ENCODE results near the gene SPTBN5. TPM values are rescaled to one million over a fixed set of nuclear protein-coding genes. Genes with fewer than 3 reads are reported as not detected.

Gene SPTBN5
- total and polyA plus RNA-seq, 4 donors = 1.6 to 3.5 (median 1.9) TPM

DNA sequence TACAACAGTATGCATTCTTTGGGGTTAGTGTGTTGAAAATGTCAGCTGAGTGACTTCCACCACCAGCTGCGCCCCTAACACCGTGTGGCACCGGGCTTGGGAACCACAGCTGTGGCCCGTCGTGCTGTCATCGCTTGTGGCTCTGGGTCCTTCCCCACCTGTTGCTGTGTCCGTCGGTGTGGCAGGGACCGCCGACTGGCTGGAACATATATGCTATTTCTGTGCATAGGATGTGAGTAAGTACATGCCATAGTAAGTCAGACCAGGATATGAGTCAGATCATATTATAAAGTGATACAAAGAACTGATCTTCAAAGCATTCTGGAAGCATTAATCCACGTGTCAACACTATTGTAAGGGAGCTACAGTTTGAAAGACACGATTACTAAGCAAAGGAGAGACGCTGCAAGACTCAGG, 46.6 kb upstream of the SPTBN5 start:
- Histone ChIP-seq H3K4me3 (no peak overlapping the region), H3K9me3 (ENCODE audit: control insufficient read depth in 4 of 4, insufficient read depth in 3 of 4, low read length in 3 of 4) (no peaks in the 10 kb centered on the region), H3K27me3 (ENCODE audit: control insufficient read depth in 3 of 3, insufficient read depth in 3 of 3, low read length in 2 of 3) (no peaks in the 10 kb centered on the region), H3K36me3 (ENCODE audit: control insufficient read depth in 4 of 4, insufficient read depth in 4 of 4, low read length in 4 of 4) (peaks cover 0 to 18% (median 0%) of the 10 kb centered on the region in 4 donors), H3K27ac (ENCODE audit: low read depth in 1 of 2, low read length in 1 of 2) (peak overlapping the region; percentile 21), H3K9ac (ENCODE audit: insufficient read depth in 1 of 2, low read length in 2 of 2) (no peak overlapping the region), H3K4me1 (ENCODE audit: control insufficient read depth in 5 of 5, insufficient read depth in 5 of 5, low read length in 5 of 5) (peaks cover 0 to 13% (median 7%) of the 10 kb centered on the region in 5 donors)
- WGBS, 2 donors = 74 to 87% methylated on average over 13 of the region's 13 CpGs
- ATAC-seq (ENCODE audit: insufficient read depth, low FRiP score) (no peak), DNase-seq (no peak)
- TF ChIP-seq, protein P1, sequence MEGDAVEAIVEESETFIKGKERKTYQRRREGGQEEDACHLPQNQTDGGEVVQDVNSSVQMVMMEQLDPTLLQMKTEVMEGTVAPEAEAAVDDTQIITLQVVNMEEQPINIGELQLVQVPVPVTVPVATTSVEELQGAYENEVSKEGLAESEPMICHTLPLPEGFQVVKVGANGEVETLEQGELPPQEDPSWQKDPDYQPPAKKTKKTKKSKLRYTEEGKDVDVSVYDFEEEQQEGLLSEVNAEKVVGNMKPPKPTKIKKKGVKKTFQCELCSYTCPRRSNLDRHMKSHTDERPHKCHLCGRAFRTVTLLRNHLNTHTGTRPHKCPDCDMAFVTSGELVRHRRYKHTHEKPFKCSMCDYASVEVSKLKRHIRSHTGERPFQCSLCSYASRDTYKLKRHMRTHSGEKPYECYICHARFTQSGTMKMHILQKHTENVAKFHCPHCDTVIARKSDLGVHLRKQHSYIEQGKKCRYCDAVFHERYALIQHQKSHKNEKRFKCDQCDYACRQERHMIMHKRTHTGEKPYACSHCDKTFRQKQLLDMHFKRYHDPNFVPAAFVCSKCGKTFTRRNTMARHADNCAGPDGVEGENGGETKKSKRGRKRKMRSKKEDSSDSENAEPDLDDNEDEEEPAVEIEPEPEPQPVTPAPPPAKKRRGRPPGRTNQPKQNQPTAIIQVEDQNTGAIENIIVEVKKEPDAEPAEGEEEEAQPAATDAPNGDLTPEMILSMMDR (IDR thresholded peaks at IDR 0.05; ENCODE audit: control extremely low read depth, extremely low read depth) = no peak

DNA sequence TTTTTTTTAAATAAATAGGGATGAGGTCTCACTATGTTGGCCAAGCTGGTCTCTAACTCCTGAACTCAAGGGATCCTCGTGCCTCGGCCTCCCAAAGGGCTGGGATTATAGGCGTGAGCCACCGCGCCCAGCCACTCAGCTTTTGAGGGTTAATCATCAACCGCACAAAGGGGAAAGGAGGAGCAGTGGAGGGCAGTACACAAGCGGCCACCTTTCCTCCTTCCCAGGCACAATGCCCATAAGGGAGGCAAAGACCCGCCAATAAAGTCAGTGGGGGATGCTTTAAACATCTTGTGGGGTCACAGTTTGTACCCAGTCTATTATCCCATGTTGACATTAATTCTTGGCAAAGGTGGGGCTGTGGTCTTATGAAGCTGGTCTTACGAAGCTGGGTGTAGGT, 46.1 kb upstream of the SPTBN5 start:
- ATAC-seq (ENCODE audit: insufficient read depth, low FRiP score) = no peak
- TF ChIP-seq, protein P1 (IDR thresholded peaks at IDR 0.05; ENCODE audit: control extremely low read depth, extremely low read depth) = no peak
- Histone ChIP-seq H3K27me3 (ENCODE audit: control insufficient read depth in 3 of 3, insufficient read depth in 3 of 3, low read length in 2 of 3) (no peaks in the 10 kb centered on the region), H3K27ac (ENCODE audit: low read depth in 1 of 2, low read length in 1 of 2) (peak overlapping the region; percentile 21), H3K4me1 (ENCODE audit: control insufficient read depth in 5 of 5, insufficient read depth in 5 of 5, low read length in 5 of 5) (peaks cover 0 to 15% (median 10%) of the 10 kb centered on the region in 5 donors), H3K36me3 (ENCODE audit: control insufficient read depth in 4 of 4, insufficient read depth in 4 of 4, low read length in 4 of 4) (peaks cover 0 to 15% (median 0%) of the 10 kb centered on the region in 4 donors), H3K4me3 (no peak overlapping the region), H3K9me3 (ENCODE audit: control insufficient read depth in 4 of 4, insufficient read depth in 3 of 4, low read length in 3 of 4) (no peaks in the 10 kb centered on the region), H3K9ac (ENCODE audit: insufficient read depth in 1 of 2, low read length in 2 of 2) (no peak overlapping the region)
- WGBS, 2 donors = 94 to 97% methylated on average over 9 of the region's 9 CpGs
- DNase-seq = no peak

DNA sequence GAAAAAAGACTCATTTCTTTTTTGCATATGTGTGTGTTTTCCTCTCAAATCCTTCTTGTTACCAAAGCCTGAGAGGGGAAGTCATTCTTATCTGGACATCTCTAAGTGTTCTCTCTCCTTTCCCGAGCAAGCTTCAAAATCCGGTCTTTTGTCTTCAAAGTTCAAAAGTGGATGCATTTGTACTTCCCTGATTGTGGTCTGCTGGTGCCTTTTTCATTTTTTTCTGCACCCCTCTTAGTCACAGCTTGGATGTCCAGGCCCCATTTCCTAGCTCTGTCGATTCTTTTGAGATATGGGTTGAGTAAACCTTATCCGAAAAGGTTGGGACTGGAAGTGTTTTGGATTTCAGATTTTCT, 43.7 kb upstream of the SPTBN5 start:
- 43% methylated on average over 4 of the region's 4 CpGs for WGBS, 2 donors
- peak overlapping the region; percentile 47 to 86 for H3K27ac ChIP-seq (ENCODE audit: low read depth in 1 of 2, low read length in 1 of 2)

More for the DNA sequence above, 43.7 kb upstream of the SPTBN5 start:
- Histone ChIP-seq H3K9me3 (ENCODE audit: control insufficient read depth in 4 of 4, insufficient read depth in 3 of 4, low read length in 3 of 4) (no peaks in the 10 kb centered on the region), H3K36me3 (ENCODE audit: control insufficient read depth in 4 of 4, insufficient read depth in 4 of 4, low read length in 4 of 4) (peaks cover 0 to 13% (median 0%) of the 10 kb centered on the region in 4 donors), H3K4me1 (ENCODE audit: control insufficient read depth in 5 of 5, insufficient read depth in 5 of 5, low read length in 5 of 5) (peaks cover 0 to 20% (median 7%) of the 10 kb centered on the region in 5 donors), H3K4me3 (no peak overlapping the region), H3K27me3 (ENCODE audit: control insufficient read depth in 3 of 3, insufficient read depth in 3 of 3, low read length in 2 of 3) (no peaks in the 10 kb centered on the region), H3K9ac (ENCODE audit: insufficient read depth in 1 of 2, low read length in 2 of 2) (no peak overlapping the region)
- TF ChIP-seq, protein P1 (IDR thresholded peaks at IDR 0.05; ENCODE audit: control extremely low read depth, extremely low read depth) = no peak
- ATAC-seq (ENCODE audit: insufficient read depth, low FRiP score) (no peak), DNase-seq (no peak)

Data from lung (tissue), 12 donors.